Endodermal cell (in vitro differentiated cells): ENCODE measurements around the gene PARVB. TPM values are rescaled to one million over a fixed set of nuclear protein-coding genes. Genes with fewer than 3 reads are reported as not detected.
A peak's percentile ranks its signal among the peaks of the same experiment; 100 is the strongest.

ENCODE experiments used
- DNase-seq: peaks from one replicate; pipeline ENCODE4 v3.0.0-alpha.2; 2017
- H3K27ac ChIP-seq: 2 replicates; pipeline ENCODE4 v1.5.1; 2013; ENCODE audit warnings: mild to moderate bottlenecking, low read depth, low read length, moderate library complexity
- H3K27me3 ChIP-seq: 2 replicates; pipeline ENCODE4 v1.6.1; 2013; ENCODE audit warnings: mild to moderate bottlenecking, low read length, moderate library complexity; ENCODE audit not compliant: insufficient read depth, control insufficient read depth, poor library complexity, severe bottlenecking
- H3K36me3 ChIP-seq: 2 replicates; pipeline ENCODE4 v1.7.0; 2013; ENCODE audit warnings: mild to moderate bottlenecking, low read length, moderate library complexity; ENCODE audit not compliant: control insufficient read depth, insufficient read depth
- H3K4me1 ChIP-seq: one replicate; pipeline ENCODE4 v1.7.0; 2013; ENCODE audit warnings: low read length; ENCODE audit not compliant: control insufficient read depth, insufficient read depth
- H3K4me3 ChIP-seq: 2 replicates; pipeline ENCODE4 v1.5.1; 2013; ENCODE audit warnings: mild to moderate bottlenecking, low read length, moderate library complexity
- H3K9ac ChIP-seq: 2 replicates; pipeline ENCODE4 v1.6.1; 2013; ENCODE audit warnings: mild to moderate bottlenecking, low read length, moderate library complexity; ENCODE audit not compliant: poor library complexity, severe bottlenecking; ENCODE audit errors: extremely low read depth
- H3K9me3 ChIP-seq: 2 replicates; pipeline ENCODE4 v1.6.1; 2013; ENCODE audit warnings: mild to moderate bottlenecking, low read length, moderate library complexity; ENCODE audit not compliant: control insufficient read depth
- H3K27ac Mint-ChIP-seq: 2 replicates; pipeline ENCODE4 v1.8.0; 2020; ENCODE audit warnings: mixed read lengths
- H3K27me3 Mint-ChIP-seq: 2 replicates; pipeline ENCODE4 v1.8.0; 2021; ENCODE audit warnings: mild to moderate bottlenecking, mixed read lengths; ENCODE audit not compliant: insufficient read depth
- H3K36me3 Mint-ChIP-seq: 2 replicates; pipeline ENCODE4 v1.8.0; 2020; ENCODE audit warnings: low read depth, mixed read lengths
- H3K4me1 Mint-ChIP-seq: 2 replicates; pipeline ENCODE4 v1.8.0; 2020; ENCODE audit warnings: mixed read lengths
- H3K4me3 Mint-ChIP-seq: 2 replicates; pipeline ENCODE4 v1.8.0; 2020; ENCODE audit warnings: mild to moderate bottlenecking, moderate library complexity, mixed read lengths
- H3K9me3 Mint-ChIP-seq: 2 replicates; pipeline ENCODE4 v1.8.0; 2020; ENCODE audit warnings: mild to moderate bottlenecking, mixed read lengths
- WGBS, 2 experiments: methylation state at CpG; one replicate each; pipeline versions ENCODE4 v1.1.5 to v1.1.7; 2013; ENCODE audit warnings: missing lambda C conversion rate in 2 of 2, mixed read lengths in 1 of 2; ENCODE audit not compliant: insufficient coverage in 1 of 2, insufficient read length in 1 of 2; 5-methylcytosine and 5-hydroxymethylcytosine counted together
- total RNA-seq, 2 donors: library from RNA; stranded (reverse); fragmentation: NEBNext Ultra II Directional in 1 of 2; extraction: Animal tissue kit (Norgen Biotek cat#: 25700) in 1 of 2; gene quantifications; 2 replicates in 1 of 2; 3 replicates in 1 of 2; pipeline ENCODE4 v1.2.1, GENCODE V29; 2021
- TF ChIP-seq, protein P1 (sequence below): fragments of 200-600 bp; sonication (generic); conservative IDR thresholded peaks from 2 replicates; pipeline ENCODE4 v1.5.0; 2021; ENCODE audit warnings: antibody characterized with exemption, mild to moderate bottlenecking

PARVB gene
- total RNA-seq, 2 donors from 2014 or later, result 29.6 to 32.3 TPM

DNA sequence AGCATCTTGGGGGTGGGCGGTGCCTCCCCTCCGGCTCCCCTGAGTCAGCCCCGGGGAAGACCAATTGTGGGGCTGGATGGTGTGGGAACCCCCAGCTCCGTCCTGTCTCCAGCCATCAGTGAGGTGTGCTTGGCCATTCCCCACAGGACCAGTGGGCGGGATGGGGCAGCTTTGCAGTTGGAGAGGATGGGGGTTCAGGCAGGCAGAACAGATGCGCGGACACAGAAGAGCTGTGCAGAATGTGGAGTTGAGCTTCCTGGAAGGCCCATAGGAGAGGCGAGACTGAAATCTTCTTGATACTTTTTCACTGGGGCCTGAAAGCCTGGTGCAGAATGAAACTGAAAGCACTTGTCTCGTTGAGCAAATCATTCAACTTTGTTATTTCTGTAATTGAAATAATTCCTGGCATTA, 23.8 kb downstream of the PARVB start:
- TF ChIP-seq, protein P1, sequence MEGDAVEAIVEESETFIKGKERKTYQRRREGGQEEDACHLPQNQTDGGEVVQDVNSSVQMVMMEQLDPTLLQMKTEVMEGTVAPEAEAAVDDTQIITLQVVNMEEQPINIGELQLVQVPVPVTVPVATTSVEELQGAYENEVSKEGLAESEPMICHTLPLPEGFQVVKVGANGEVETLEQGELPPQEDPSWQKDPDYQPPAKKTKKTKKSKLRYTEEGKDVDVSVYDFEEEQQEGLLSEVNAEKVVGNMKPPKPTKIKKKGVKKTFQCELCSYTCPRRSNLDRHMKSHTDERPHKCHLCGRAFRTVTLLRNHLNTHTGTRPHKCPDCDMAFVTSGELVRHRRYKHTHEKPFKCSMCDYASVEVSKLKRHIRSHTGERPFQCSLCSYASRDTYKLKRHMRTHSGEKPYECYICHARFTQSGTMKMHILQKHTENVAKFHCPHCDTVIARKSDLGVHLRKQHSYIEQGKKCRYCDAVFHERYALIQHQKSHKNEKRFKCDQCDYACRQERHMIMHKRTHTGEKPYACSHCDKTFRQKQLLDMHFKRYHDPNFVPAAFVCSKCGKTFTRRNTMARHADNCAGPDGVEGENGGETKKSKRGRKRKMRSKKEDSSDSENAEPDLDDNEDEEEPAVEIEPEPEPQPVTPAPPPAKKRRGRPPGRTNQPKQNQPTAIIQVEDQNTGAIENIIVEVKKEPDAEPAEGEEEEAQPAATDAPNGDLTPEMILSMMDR, result no peak
- Mint-ChIP-seq H3K27ac (no peak overlapping the region), H3K36me3 (peaks cover 4% of the 10 kb centered on the region), H3K4me1 (peaks cover 61% of the 10 kb centered on the region), H3K4me3 (no peak overlapping the region), H3K27me3 (peaks cover 33% of the 10 kb centered on the region), H3K9me3 (peaks cover 2% of the 10 kb centered on the region)
- H3K36me3 ChIP-seq, result no peaks in the 10 kb centered on the region
- H3K9ac ChIP-seq, result no peak overlapping the region
- H3K27ac ChIP-seq, result no peak overlapping the region
- H3K4me3 ChIP-seq, result no peak overlapping the region
- 96 to 100% methylated on average over 5 to 9 of the region's 9 CpGs for WGBS, 2 experiments
- H3K27me3 ChIP-seq, result no peaks in the 10 kb centered on the region
- peaks cover 37% of the 10 kb centered on the region for H3K4me1 ChIP-seq
- DNase-seq, result no peak
- no peaks in the 10 kb centered on the region for H3K9me3 ChIP-seq

GRCh38 chr22:44049486-44050231, 25.6 kb downstream of the PARVB start:
- Mint-ChIP-seq H3K36me3 (no peaks in the 10 kb centered on the region), H3K4me3 (peak overlapping the region; percentile 30), H3K4me1 (peaks cover 56% of the 10 kb centered on the region), H3K9me3 (no peaks in the 10 kb centered on the region), H3K27me3 (peaks cover 25% of the 10 kb centered on the region), H3K27ac (peak overlapping the region; percentile 66)
- Histone ChIP-seq H3K4me3 (peak overlapping the region; percentile 14), H3K36me3 (no peaks in the 10 kb centered on the region), H3K9me3 (no peaks in the 10 kb centered on the region), H3K27ac (no peak overlapping the region), H3K9ac (no peak overlapping the region), H3K27me3 (no peaks in the 10 kb centered on the region), H3K4me1 (peaks cover 37% of the 10 kb centered on the region)
- peak; percentile 73 for DNase-seq
- TF ChIP-seq, protein P1, result no peak
- 71 to 78% methylated on average over 11 to 20 of the region's 20 CpGs for WGBS, 2 experiments

- H3K27me3 Mint-ChIP-seq, result peaks cover 16% of the 10 kb centered on the region
- WGBS, 2 experiments, result 89 to 92% methylated on average over 10 to 13 of the region's 13 CpGs
- no peak overlapping the region for H3K4me3 Mint-ChIP-seq
- H3K27ac Mint-ChIP-seq, result peak overlapping the region; percentile 78
- no peak for DNase-seq
- H3K9ac ChIP-seq, result no peak overlapping the region
- no peak overlapping the region for H3K4me3 ChIP-seq
- H3K36me3 ChIP-seq, result no peaks in the 10 kb centered on the region
- H3K9me3 ChIP-seq, result no peaks in the 10 kb centered on the region
- no peaks in the 10 kb centered on the region for H3K9me3 Mint-ChIP-seq
- H3K4me1 ChIP-seq, result peaks cover 37% of the 10 kb centered on the region
- H3K36me3 Mint-ChIP-seq, result no peaks in the 10 kb centered on the region
- no peaks in the 10 kb centered on the region for H3K27me3 ChIP-seq
- TF ChIP-seq, protein P1, result no peak
- no peak overlapping the region for H3K27ac ChIP-seq
- H3K4me1 Mint-ChIP-seq, result peaks cover 54% of the 10 kb centered on the region
These were observed 26.8 kb downstream of the PARVB start for GRCh38 chr22:44050766-44051355.
